Adrenal gland (tissue), 12 donors: Measurements from ENCODE around the gene MRPL41. TPM values are rescaled to one million over a fixed set of nuclear protein-coding genes. Genes with fewer than 3 reads are reported as not detected.
"Not testable (repeated sequence)": the region's sequence is repeated elsewhere in the genome, so short reads cannot be mapped to it uniquely, and the experiment has no call there.

ENCODE experiments used
- DNase-seq, 7 donors: peaks; one replicate each; pipeline ENCODE4 v3.0.0-alpha.2; 2019 to 2020
- H3K27ac ChIP-seq, 5 donors: fragments of 200-600 bp; sonication (generic) in 4 of 5; 1 replicate in 3 of 5; 2 replicates in 2 of 5; pipeline versions ENCODE4 v1.5.1 to v1.8.0; 2016 to 2020; ENCODE audit warnings: mild to moderate bottlenecking in 1 of 5
- H3K27me3 ChIP-seq: fragments of 200-600 bp; 2 replicates; pipeline ENCODE4 v1.8.0; 2021
- H3K36me3 ChIP-seq, 2 donors: fragments of 200-600 bp; replicated peaks in 1 of 2; 1 replicate in 1 of 2; 2 replicates in 1 of 2; pipeline versions ENCODE4 v1.5.1 to v1.8.0; 2018 to 2022
- H3K4me1 ChIP-seq, 2 donors: fragments of 200-600 bp; replicated peaks in 1 of 2; 1 replicate in 1 of 2; 2 replicates in 1 of 2; pipeline versions ENCODE4 v1.5.1 to v1.8.0; 2018 to 2021
- H3K4me3 ChIP-seq, 4 donors: fragments of 200-600 bp; sonication (generic) in 3 of 4; one replicate each; pipeline ENCODE4 v1.5.1; 2016 to 2018
- H3K9me3 ChIP-seq, 3 donors: fragments of 200-600 bp; sonication (generic) in 1 of 3; replicated peaks in 1 of 3; 1 replicate in 2 of 3; 2 replicates in 1 of 3; pipeline versions ENCODE4 v1.5.1 to v1.8.0; 2016 to 2021
- CTCF ChIP-seq, 6 experiments: fragments of 450-650 bp in 4 of 6; fragments of 200-600 bp in 2 of 6; sonication (generic) in 1 of 6; IDR thresholded peaks; 1 replicate in 5 of 6; 2 replicates in 1 of 6; pipeline versions ENCODE4 v1.5.1 to v1.8.0; 2016 to 2021; ENCODE audit warnings: antibody characterized with exemption in 6 of 6, mild to moderate bottlenecking in 2 of 6, moderate library complexity in 1 of 6
- POLR2A ChIP-seq, 2 donors: fragments of 450-650 bp; IDR thresholded peaks; one replicate each; pipeline ENCODE4 v1.6.1; 2017; ENCODE audit warnings: antibody characterized with exemption in 2 of 2, mild to moderate bottlenecking in 2 of 2, moderate library complexity in 1 of 2
- WGBS, 4 donors: extraction: QIAGEN DNeasy Blood & Tissue Kit in 2 of 4; methylation state at CpG; one replicate each; pipeline versions ENCODE4 v1.1.5 to v1.1.7; 2013 to 2017; 5-methylcytosine and 5-hydroxymethylcytosine counted together
- intact Hi-C, 2 donors: fragments of 100-400 bp; cut with DNase I; formaldehyde crosslinking; loops; one replicate each; pipeline versions ENCODE4 v1.14.1 to v1.15.0; 2022 to 2023
- polyA plus RNA-seq, 3 donors: library from polyadenylated mRNA; stranded (reverse); fragments of 200-250 nt in 2 of 3; fragments of 350-450 nt in 1 of 3; fragmentation: Illumina TruSeq in 1 of 3; extraction: RNeasy Lipid Tissue Mini Kit (QIAGEN cat#74804) in 1 of 3; gene quantifications; one replicate each; pipeline ENCODE4 v1.2.3, GENCODE V29; 2013 to 2014
- total RNA-seq, 9 donors: library from RNA; depleted of rRNA in 4 of 9; stranded (reverse); fragments of >200 nt in 4 of 9; fragments of 120-200 nt in 1 of 9; fragmentation: NEBNext Ultra II Directional in 1 of 9; extraction: Animal tissue kit (Norgen Biotek cat#: 25700) in 1 of 9; gene quantifications; one replicate each; pipeline versions ENCODE4 v1.1.0 to v1.2.4, GENCODE V29; 2013 to 2023
- donor health status: healthy with polysubstance abuse.
- donor health status: Bipolar disorder and iron deficiency.
- donor health status: DM: yes; HTN: yes; CAD: no.
- donor health status: DM: no; HTN: no; CAD: no.
- donor health status: DM: no; HTN: no; CAD: no.
- donor health status: DM: yes; HTN: yes; CAD: no.

The MRPL41 gene
- total and polyA plus RNA-seq, 12 donors, result 6.1 to 335 (median 84.6) TPM

- 89 to 95% (median 94%) methylated on average over 17 to 28 of the region's 28 CpGs for WGBS, 4 donors
- Histone ChIP-seq H3K4me3 (no peak overlapping the region), H3K4me1 (no peaks in the 10 kb centered on the region), H3K27me3 (no peaks in the 10 kb centered on the region), H3K9me3 (no peaks in the 10 kb centered on the region), H3K36me3 (no peaks in the 10 kb centered on the region), H3K27ac (no peak overlapping the region)
- TF ChIP-seq POLR2A (IDR thresholded peaks at IDR 0.05), result no peak
- no peak for TF ChIP-seq CTCF (IDR thresholded peaks at IDR 0.05)
- no peak for DNase-seq
- intact Hi-C loops, result no loop called here
Measured at GRCh38 chr9:137505421-137506140, 46.1 kb upstream of the MRPL41 start.

GRCh38 chr9:137506274-137506673, 45.4 kb upstream of the MRPL41 start:
- intact Hi-C loops, result no loop called here

GRCh38 chr9:137506702-137507171, 44.9 kb upstream of the MRPL41 start:
- 91 to 96% (median 93%) methylated on average over 5 to 26 of the region's 26 CpGs for WGBS, 4 donors
- TF ChIP-seq POLR2A (IDR thresholded peaks at IDR 0.05) (no peak), CTCF (IDR thresholded peaks at IDR 0.05) (no peak)
- Histone ChIP-seq H3K36me3 (no peaks in the 10 kb centered on the region), H3K27ac (no peak overlapping the region), H3K4me1 (no peaks in the 10 kb centered on the region), H3K4me3 (no peak overlapping the region), H3K9me3 (no peaks in the 10 kb centered on the region), H3K27me3 (no peaks in the 10 kb centered on the region)
- intact Hi-C loops, result no loop called here
- no peak for DNase-seq

More at GRCh38 chr9:137506274-137506673, 45.4 kb upstream of the MRPL41 start:
- TF ChIP-seq POLR2A (IDR thresholded peaks at IDR 0.05) (no peak), CTCF (IDR thresholded peaks at IDR 0.05) (no peak)
- H3K27ac ChIP-seq, result no peak overlapping the region
- no peaks in the 10 kb centered on the region for H3K36me3 ChIP-seq
- no peaks in the 10 kb centered on the region for H3K27me3 ChIP-seq
- no peaks in the 10 kb centered on the region for H3K4me1 ChIP-seq
- 91 to 97% (median 94%) methylated on average over 10 to 15 of the region's 15 CpGs for WGBS, 4 donors
- no peak overlapping the region for H3K4me3 ChIP-seq
- DNase-seq, result no peak
- no peaks in the 10 kb centered on the region for H3K9me3 ChIP-seq

GRCh38 chr9:137509198-137509597, 42.5 kb upstream of the MRPL41 start:
- intact Hi-C loops, result no loop called here
- Histone ChIP-seq H3K4me1 (no peaks in the 10 kb centered on the region), H3K27me3 (no peaks in the 10 kb centered on the region), H3K36me3 (no peaks in the 10 kb centered on the region), H3K27ac (no peak overlapping the region), H3K9me3 (no peaks in the 10 kb centered on the region), H3K4me3 (no peak overlapping the region)
- no peak for DNase-seq
- 86 to 96% (median 90%) methylated on average over 14 of the region's 14 CpGs for WGBS, 4 donors
- no peak for TF ChIP-seq CTCF (IDR thresholded peaks at IDR 0.05)
- no peak for TF ChIP-seq POLR2A (IDR thresholded peaks at IDR 0.05)

- 55 to 74% (median 64%) methylated on average over 1 to 22 of the region's 22 CpGs for WGBS, 4 donors
- intact Hi-C loops, result not testable (repeated sequence)
- peak in 3 of 7 donors; percentile 45 to 55 (median 46) for DNase-seq
Measured at GRCh38 chr9:137511126-137511525, 40.6 kb upstream of the MRPL41 start.

More at GRCh38 chr9:137511126-137511525, 40.6 kb upstream of the MRPL41 start:
- not testable (repeated sequence) for H3K4me1 ChIP-seq, H3K36me3 ChIP-seq, H3K9me3 ChIP-seq, H3K27me3 ChIP-seq, H3K4me3 ChIP-seq
- H3K27ac ChIP-seq, result peak overlapping the region in 2 of 5 donors; percentile 21 to 66
